HCT116 (cell line): ENCODE results near the gene NIPA2. TPM values are rescaled to one million over a fixed set of nuclear protein-coding genes. Genes with fewer than 3 reads are reported as not detected.

Experiments used
- ATAC-seq: fragments of 200-7000 bp; cut with Tn5 transposase; 2 replicates; pipeline ENCODE4 v1.9.1; 2020; ENCODE audit warnings: mild to moderate bottlenecking, moderate library complexity
- BruUV-seq: library from RNA; stranded (reverse); fragments of 400-500 nt; replicated peaks from 2 replicates; lab custom pipeline; 2021; lab: Mats Ljungman, UMichigan
- CTCF ChIA-PET: fragments of 300-600 bp; sonication (Branson Sonifier 250); formaldehyde crosslinking; loops from one replicate; lab custom pipeline; 2021; ENCODE audit warnings: antibody characterized with exemption; lab: Charles Lee
- POLR2A ChIA-PET: fragments of 300-600, 350-600 bp; sonication (Branson Sonifier 250); formaldehyde crosslinking; loops from one replicate; lab custom pipeline; 2021; ENCODE audit warnings: antibody characterized with exemption; lab: Charles Lee
- RAD21 ChIA-PET, 2 experiments: fragments of 300-600 bp; sonication (Branson Sonifier 250); formaldehyde crosslinking; loops; one replicate each; lab custom pipeline; 2023; ENCODE audit warnings: low total read pairs in 2 of 2; ENCODE audit not compliant: uncharacterized antibody in 2 of 2, unreplicated experiment in 2 of 2, low non-redundant PET in 1 of 2; lab: Charles Lee
- DNase-seq: peaks from one replicate; pipeline ENCODE4 v3.0.0-alpha.2; 2010; ENCODE audit warnings: low read depth, low spot score
- H2AFZ ChIP-seq: fragments of 200-600 bp; shearing (Covaris generic), sonication (generic); 2 replicates; pipeline ENCODE4 v1.6.1; 2017; ENCODE audit warnings: low read depth, mixed run types, mixed read lengths, antibody characterized with exemption, low read length; ENCODE audit not compliant: poor library complexity, severe bottlenecking
- H3K27ac ChIP-seq: 2 replicates; pipeline ENCODE4 v1.5.1; 2012; ENCODE audit warnings: low read depth, low read length
- H3K27me3 ChIP-seq: fragments of 200-600 bp; sonication (generic); 2 replicates; pipeline ENCODE4 v1.6.1; 2016; ENCODE audit warnings: mixed run types, low read length, mixed read lengths; ENCODE audit not compliant: insufficient read depth
- H3K36me3 ChIP-seq, 2 experiments: fragments of 200-500 bp in 1 of 2; fragments of 200-600 bp in 1 of 2; sonication (Bioruptor generic) in 1 of 2; sonication (generic) in 1 of 2; 2 replicates each; pipeline versions ENCODE4 v1.5.1 to v1.6.1; 2014 to 2016; ENCODE audit warnings: low read length in 2 of 2, inconsistent platforms in 1 of 2, mixed read lengths in 1 of 2, mixed run types in 1 of 2; ENCODE audit not compliant: insufficient read depth in 2 of 2, control insufficient read depth in 1 of 2
- H3K4me1 ChIP-seq, 2 experiments: fragments of 200-600 bp in 1 of 2; sonication (generic) in 1 of 2; 2 replicates each; pipeline versions ENCODE4 v1.5.1 to v1.6.1; 2012 to 2017; ENCODE audit warnings: low read length in 2 of 2, inconsistent platforms in 1 of 2, mild to moderate bottlenecking in 1 of 2, mixed read lengths in 1 of 2, mixed run types in 1 of 2, moderate library complexity in 1 of 2; ENCODE audit not compliant: insufficient read depth in 2 of 2, control insufficient read depth in 1 of 2
- H3K4me2 ChIP-seq: fragments of 200-600 bp; sonication (generic); 2 replicates; pipeline ENCODE4 v1.6.1; 2017; ENCODE audit warnings: mixed run types, low read length, mixed read lengths
- H3K4me3 ChIP-seq, 2 experiments: fragments of 200-600 bp in 1 of 2; sonication (generic) in 1 of 2; replicated peaks in 1 of 2; 2 replicates each; pipeline ENCODE4 v1.5.1; 2011 to 2016; ENCODE audit warnings: low read length in 2 of 2, control low read depth in 1 of 2, low read depth in 1 of 2, mild to moderate bottlenecking in 1 of 2, mixed read lengths in 1 of 2, mixed run types in 1 of 2
- H3K79me2 ChIP-seq: fragments of 200-600 bp; sonication (generic); 2 replicates; pipeline ENCODE4 v1.6.1; 2017; ENCODE audit warnings: mild to moderate bottlenecking, mixed run types, low read length, moderate library complexity, mixed read lengths; ENCODE audit not compliant: insufficient read depth
- H3K9ac ChIP-seq: fragments of 200-600 bp; sonication (generic); 2 replicates; pipeline ENCODE4 v1.6.1; 2016; ENCODE audit warnings: low read length, mixed read lengths
- H3K9me2 ChIP-seq: fragments of 200-600 bp; sonication (generic), shearing (Covaris generic); 2 replicates; pipeline ENCODE4 v1.6.1; 2017; ENCODE audit warnings: mixed run types, mild to moderate bottlenecking, moderate library complexity; ENCODE audit not compliant: insufficient read depth
- H3K9me3 ChIP-seq, 2 experiments: fragments of 200-500 bp in 1 of 2; fragments of 200-600 bp in 1 of 2; sonication (Bioruptor generic) in 1 of 2; sonication (generic) in 1 of 2; 2 replicates each; pipeline ENCODE4 v1.6.1; 2014 to 2017; ENCODE audit warnings: low read length in 2 of 2, mixed read lengths in 2 of 2, inconsistent platforms in 1 of 2, low read depth in 1 of 2, mild to moderate bottlenecking in 1 of 2, mixed run types in 1 of 2, moderate library complexity in 1 of 2; ENCODE audit not compliant: control insufficient read depth in 1 of 2, insufficient read depth in 1 of 2
- H4K20me1 ChIP-seq: fragments of 200-600 bp; sonication (generic), shearing (Covaris generic); 2 replicates; pipeline ENCODE4 v1.6.1; 2017; ENCODE audit warnings: mixed run types, mild to moderate bottlenecking, moderate library complexity; ENCODE audit not compliant: insufficient read depth
- CBX3 ChIP-seq: IDR thresholded peaks from 2 replicates; pipeline ENCODE4 v1.6.1; 2012; ENCODE audit warnings: low read depth
- CEBPB ChIP-seq: IDR thresholded peaks from 2 replicates; pipeline ENCODE4 v1.6.1; 2012; ENCODE audit warnings: low read depth
- EGR1 ChIP-seq: IDR thresholded peaks from 2 replicates; pipeline ENCODE4 v1.6.1; 2012; ENCODE audit warnings: low read depth
- ELF1 ChIP-seq: IDR thresholded peaks from 2 replicates; pipeline ENCODE4 v1.6.1; 2012; ENCODE audit warnings: low read depth, borderline replicate concordance
- EZH2phosphoT487 ChIP-seq: fragments of 200-600 bp; IDR thresholded peaks from 2 replicates; pipeline ENCODE4 v1.6.1; 2018; ENCODE audit warnings: antibody characterized with exemption, borderline replicate concordance
- FOSL1 ChIP-seq: IDR thresholded peaks from 2 replicates; pipeline ENCODE4 v1.6.1; 2012; ENCODE audit warnings: low read depth
- POLR2A ChIP-seq: IDR thresholded peaks from 2 replicates; pipeline ENCODE4 v1.7.0; 2011; ENCODE audit warnings: borderline replicate concordance; ENCODE audit not compliant: insufficient read depth, insufficient read length; ENCODE audit errors: extremely low read depth
- POLR2AphosphoS5 ChIP-seq: IDR thresholded peaks from 2 replicates; pipeline ENCODE4 v1.6.1; 2011; ENCODE audit warnings: mild to moderate bottlenecking, low read depth, low read length, moderate library complexity
- RAD21 ChIP-seq: IDR thresholded peaks from 2 replicates; pipeline ENCODE4 v1.6.1; 2012; ENCODE audit warnings: low read depth, mild to moderate bottlenecking
- SIN3A ChIP-seq: IDR thresholded peaks from 2 replicates; pipeline ENCODE4 v1.6.1; 2012; ENCODE audit warnings: low read depth
- YY1 ChIP-seq: IDR thresholded peaks from 2 replicates; pipeline ENCODE4 v1.6.1; 2011; ENCODE audit warnings: low read length, low read depth, moderate library complexity, mild to moderate bottlenecking; ENCODE audit not compliant: insufficient replicate concordance; ENCODE audit errors: extremely low read depth
- ZFX ChIP-seq: fragments of 450-650 bp; IDR thresholded peaks from 2 replicates; pipeline ENCODE4 v1.6.1; 2017
- intact Hi-C: fragments of 100-400 bp; cut with micrococcal nuclease; formaldehyde crosslinking; loops from 2 replicates; pipeline ENCODE4 v1.10.0; 2022
- total RNA-seq: library from RNA; stranded (reverse); gene quantifications from one replicate; pipeline ENCODE4 v1.2.1, GENCODE V29; 2021; ENCODE audit not compliant: unreplicated experiment
- TF ChIP-seq, protein P1 (sequence below): IDR thresholded peaks from 2 replicates; pipeline ENCODE4 v1.6.1; 2012; ENCODE audit warnings: low read depth
- TF ChIP-seq, protein P2 (sequence below): IDR thresholded peaks from 2 replicates; pipeline ENCODE4 v1.6.1; 2011; ENCODE audit warnings: mild to moderate bottlenecking, low read length, moderate library complexity; ENCODE audit not compliant: insufficient replicate concordance; ENCODE audit errors: extremely low read depth

NIPA2 gene
- total RNA-seq, 1 experiment from 2014 or later: 54.4 TPM

DNA sequence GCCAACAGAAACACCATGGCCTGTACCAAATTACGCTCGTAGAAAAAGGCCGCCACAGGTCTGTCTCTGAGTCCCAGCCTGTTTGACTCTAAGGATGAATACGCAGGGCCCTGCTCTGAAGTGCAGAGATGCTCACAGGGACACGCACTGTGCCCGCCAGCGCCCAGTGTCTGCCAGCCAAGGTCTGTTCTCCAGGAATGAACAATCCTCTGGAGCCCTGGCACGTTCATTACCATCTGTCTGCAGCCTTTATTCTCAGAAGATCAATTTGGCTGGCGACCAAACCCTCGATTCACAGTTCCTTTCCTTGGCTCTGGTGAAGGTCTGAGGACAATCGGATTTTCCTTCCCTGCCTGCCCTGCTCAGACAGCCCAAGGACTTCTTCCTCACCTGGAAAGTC is 66.3 kb downstream of the NIPA2 start:
- CTCF ChIA-PET: no interaction called here
- Histone ChIP-seq H3K79me2 (no peaks in the 10 kb centered on the region), H3K4me1 (no peaks in the 10 kb centered on the region), H3K9me3 (no peaks in the 10 kb centered on the region), H2AFZ (no peak overlapping the region), H3K4me2 (no peak overlapping the region), H3K9ac (no peak overlapping the region), H3K27me3 (no peaks in the 10 kb centered on the region), H3K36me3 (peaks cover 15 to 40% of the 10 kb centered on the region in 2 experiments), H3K27ac (no peak overlapping the region), H3K4me3 (no peak overlapping the region), H4K20me1 (no peaks in the 10 kb centered on the region), H3K9me2 (no peaks in the 10 kb centered on the region)
- POLR2A ChIA-PET: no interaction called here
- ATAC-seq: no peak
- intact Hi-C loops: no loop called here
- BruUV-seq: no TSS peak
- RAD21 ChIA-PET: no interaction called here
- TF ChIP-seq, protein P1, sequence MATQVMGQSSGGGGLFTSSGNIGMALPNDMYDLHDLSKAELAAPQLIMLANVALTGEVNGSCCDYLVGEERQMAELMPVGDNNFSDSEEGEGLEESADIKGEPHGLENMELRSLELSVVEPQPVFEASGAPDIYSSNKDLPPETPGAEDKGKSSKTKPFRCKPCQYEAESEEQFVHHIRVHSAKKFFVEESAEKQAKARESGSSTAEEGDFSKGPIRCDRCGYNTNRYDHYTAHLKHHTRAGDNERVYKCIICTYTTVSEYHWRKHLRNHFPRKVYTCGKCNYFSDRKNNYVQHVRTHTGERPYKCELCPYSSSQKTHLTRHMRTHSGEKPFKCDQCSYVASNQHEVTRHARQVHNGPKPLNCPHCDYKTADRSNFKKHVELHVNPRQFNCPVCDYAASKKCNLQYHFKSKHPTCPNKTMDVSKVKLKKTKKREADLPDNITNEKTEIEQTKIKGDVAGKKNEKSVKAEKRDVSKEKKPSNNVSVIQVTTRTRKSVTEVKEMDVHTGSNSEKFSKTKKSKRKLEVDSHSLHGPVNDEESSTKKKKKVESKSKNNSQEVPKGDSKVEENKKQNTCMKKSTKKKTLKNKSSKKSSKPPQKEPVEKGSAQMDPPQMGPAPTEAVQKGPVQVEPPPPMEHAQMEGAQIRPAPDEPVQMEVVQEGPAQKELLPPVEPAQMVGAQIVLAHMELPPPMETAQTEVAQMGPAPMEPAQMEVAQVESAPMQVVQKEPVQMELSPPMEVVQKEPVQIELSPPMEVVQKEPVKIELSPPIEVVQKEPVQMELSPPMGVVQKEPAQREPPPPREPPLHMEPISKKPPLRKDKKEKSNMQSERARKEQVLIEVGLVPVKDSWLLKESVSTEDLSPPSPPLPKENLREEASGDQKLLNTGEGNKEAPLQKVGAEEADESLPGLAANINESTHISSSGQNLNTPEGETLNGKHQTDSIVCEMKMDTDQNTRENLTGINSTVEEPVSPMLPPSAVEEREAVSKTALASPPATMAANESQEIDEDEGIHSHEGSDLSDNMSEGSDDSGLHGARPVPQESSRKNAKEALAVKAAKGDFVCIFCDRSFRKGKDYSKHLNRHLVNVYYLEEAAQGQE: no peak
- TF ChIP-seq YY1: no peak
- no peak for TF ChIP-seq CBX3
- no peak for DNase-seq

DNA sequence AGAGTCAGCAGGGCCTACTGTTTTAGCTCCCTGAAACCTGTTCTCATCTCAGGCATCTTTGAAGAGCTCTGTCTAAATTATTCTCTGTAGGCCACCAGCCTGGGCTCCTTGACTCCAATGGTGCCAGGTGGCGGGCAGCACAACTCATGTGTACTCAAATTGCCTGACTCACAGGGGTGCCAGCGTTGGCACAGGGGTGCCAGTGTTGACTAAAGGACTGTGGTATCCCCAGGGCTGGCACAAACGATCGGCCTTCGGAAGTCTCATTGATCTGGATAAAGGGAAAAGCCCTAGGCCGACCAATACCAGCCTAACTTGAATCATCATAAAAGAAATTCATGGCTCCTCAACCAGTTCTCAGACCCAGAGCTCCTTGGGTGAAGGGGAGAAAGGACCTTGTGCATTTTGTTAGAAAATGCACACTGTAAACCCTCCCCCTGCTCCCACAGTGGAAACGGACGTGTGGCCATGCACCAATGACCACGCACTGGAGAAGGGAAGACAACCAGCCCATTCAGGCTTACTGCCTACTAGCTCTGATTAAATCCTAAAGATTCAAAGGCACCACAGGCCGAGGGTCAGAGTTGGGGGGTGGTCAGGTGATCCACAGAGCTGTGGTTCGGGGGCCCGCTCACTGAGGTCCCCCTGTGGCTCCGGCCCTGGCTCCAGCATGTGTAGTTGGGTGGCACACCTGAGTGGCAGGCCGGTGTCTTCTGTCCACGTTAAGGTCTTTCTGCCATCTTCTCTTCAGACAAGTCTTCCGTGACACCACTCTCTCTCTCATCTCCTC is 68.9 kb downstream of the NIPA2 start:
- ChIA-PET CTCF (no interaction called here), RAD21 (no interaction called here), POLR2A (interaction anchor here (1.1 kb wide), 1 partner anchor 9 kb away, joined by 4 read pairs; no protein-coding TSS in a partner anchor)
- H3K9me3 ChIP-seq: no peaks in the 10 kb centered on the region
- no peaks in the 10 kb centered on the region for H3K4me1 ChIP-seq
- no peak for ATAC-seq
- no peaks in the 10 kb centered on the region for H3K27me3 ChIP-seq
- H3K9me2 ChIP-seq: no peaks in the 10 kb centered on the region
- no peak overlapping the region for H3K9ac ChIP-seq
- H3K79me2 ChIP-seq: no peaks in the 10 kb centered on the region
- no peak for DNase-seq
- H3K36me3 ChIP-seq: peaks cover 26 to 51% of the 10 kb centered on the region in 2 experiments
- TSS peak; percentile 4 for BruUV-seq
- no peak overlapping the region for H3K27ac ChIP-seq
- no peaks in the 10 kb centered on the region for H4K20me1 ChIP-seq
- no peak overlapping the region for H2AFZ ChIP-seq
- intact Hi-C loops: no loop called here
- H3K4me3 ChIP-seq: no peak overlapping the region
- no peak overlapping the region for H3K4me2 ChIP-seq
- TF ChIP-seq POLR2A (no peak), ZFX (no peak), EZH2phosphoT487 (no peak), EGR1 (no peak), CBX3 (no peak), RAD21 (no peak), SIN3A (no peak), CEBPB (no peak), POLR2AphosphoS5 (no peak), ELF1 (no peak), FOSL1 (no peak), YY1 (no peak)
- TF ChIP-seq, protein P2, sequence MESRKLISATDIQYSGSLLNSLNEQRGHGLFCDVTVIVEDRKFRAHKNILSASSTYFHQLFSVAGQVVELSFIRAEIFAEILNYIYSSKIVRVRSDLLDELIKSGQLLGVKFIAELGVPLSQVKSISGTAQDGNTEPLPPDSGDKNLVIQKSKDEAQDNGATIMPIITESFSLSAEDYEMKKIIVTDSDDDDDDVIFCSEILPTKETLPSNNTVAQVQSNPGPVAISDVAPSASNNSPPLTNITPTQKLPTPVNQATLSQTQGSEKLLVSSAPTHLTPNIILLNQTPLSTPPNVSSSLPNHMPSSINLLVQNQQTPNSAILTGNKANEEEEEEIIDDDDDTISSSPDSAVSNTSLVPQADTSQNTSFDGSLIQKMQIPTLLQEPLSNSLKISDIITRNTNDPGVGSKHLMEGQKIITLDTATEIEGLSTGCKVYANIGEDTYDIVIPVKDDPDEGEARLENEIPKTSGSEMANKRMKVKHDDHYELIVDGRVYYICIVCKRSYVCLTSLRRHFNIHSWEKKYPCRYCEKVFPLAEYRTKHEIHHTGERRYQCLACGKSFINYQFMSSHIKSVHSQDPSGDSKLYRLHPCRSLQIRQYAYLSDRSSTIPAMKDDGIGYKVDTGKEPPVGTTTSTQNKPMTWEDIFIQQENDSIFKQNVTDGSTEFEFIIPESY: no peak
